Spleen (tissue), 11 donors: ENCODE measurements around the gene PPP1R16B. TPM values are rescaled to one million over a fixed set of nuclear protein-coding genes. Genes with fewer than 3 reads are reported as not detected.

Experiments
- DNase-seq: peaks from one replicate; pipeline ENCODE4 v3.0.0-alpha.2; 2020
- H3K27ac ChIP-seq, 8 donors: fragments of 200-600 bp; sonication (generic) in 7 of 8; 1 replicate in 4 of 8; 2 replicates in 4 of 8; pipeline versions ENCODE4 v1.5.0 to v1.8.0; 2016 to 2021; ENCODE audit warnings: inconsistent platforms in 4 of 8, mild to moderate bottlenecking in 4 of 8, moderate library complexity in 1 of 8
- H3K27me3 ChIP-seq, 7 donors: fragments of 200-600 bp; sonication (generic) in 6 of 7; replicated peaks in 1 of 7; 1 replicate in 4 of 7; 2 replicates in 3 of 7; pipeline versions ENCODE4 v1.5.0 to v1.8.0; 2016 to 2021; ENCODE audit warnings: inconsistent platforms in 3 of 7, mild to moderate bottlenecking in 1 of 7
- H3K36me3 ChIP-seq, 6 donors: fragments of 200-600 bp; sonication (generic) in 5 of 6; 1 replicate in 4 of 6; 2 replicates in 2 of 6; pipeline versions ENCODE4 v1.5.0 to v1.8.0; 2016 to 2021; ENCODE audit warnings: inconsistent platforms in 2 of 6
- H3K4me1 ChIP-seq, 6 donors: fragments of 200-600 bp; sonication (generic) in 5 of 6; 1 replicate in 3 of 6; 2 replicates in 3 of 6; pipeline versions ENCODE4 v1.5.0 to v1.8.0; 2016 to 2021; ENCODE audit warnings: inconsistent platforms in 3 of 6
- H3K4me3 ChIP-seq, 8 donors: fragments of 200-600 bp; sonication (generic) in 7 of 8; 1 replicate in 4 of 8; 2 replicates in 4 of 8; pipeline versions ENCODE4 v1.5.0 to v1.8.0; 2016 to 2021; ENCODE audit warnings: inconsistent platforms in 4 of 8, mild to moderate bottlenecking in 4 of 8, moderate library complexity in 2 of 8
- H3K9me3 ChIP-seq, 8 donors: fragments of 200-600 bp; sonication (generic) in 7 of 8; 1 replicate in 4 of 8; 2 replicates in 4 of 8; pipeline versions ENCODE4 v1.5.0 to v1.8.0; 2016 to 2021; ENCODE audit warnings: inconsistent platforms in 4 of 8
- POLR2A ChIP-seq, 3 donors: fragments of 450-650 bp; IDR thresholded peaks; one replicate each; pipeline ENCODE4 v1.5.1; 2017; ENCODE audit warnings: antibody characterized with exemption in 3 of 3, mild to moderate bottlenecking in 1 of 3
- POLR2AphosphoS5 ChIP-seq, 3 donors: sonication (generic); formaldehyde crosslinking; IDR thresholded peaks; one replicate each; pipeline ENCODE4 v1.5.1; 2017; ENCODE audit warnings: antibody characterized with exemption in 3 of 3
- WGBS, 5 donors: extraction: QIAGEN DNeasy Blood & Tissue Kit in 3 of 5; methylation state at CpG; one replicate each; pipeline versions ENCODE4 v1.1.5 to v1.1.7; 2013 to 2018; 5-methylcytosine and 5-hydroxymethylcytosine counted together
- intact Hi-C: fragments of 100-400 bp; cut with DNase I; formaldehyde crosslinking; loops from one replicate; pipeline ENCODE4 v1.15.0; 2023; ENCODE audit warnings: low total_unique reads
- polyA plus RNA-seq, 3 donors: library from polyadenylated mRNA; stranded (reverse); fragments of 200-250 nt; gene quantifications; one replicate each; pipeline ENCODE4 v1.2.1, GENCODE V29; 2013
- total RNA-seq, 7 donors: library from RNA; depleted of rRNA in 3 of 7; stranded (reverse); fragments of >200 nt in 3 of 7; fragmentation: NEBNext Ultra II Directional in 4 of 7; extraction: Animal tissue kit (Norgen Biotek cat#: 25700) in 4 of 7; gene quantifications; one replicate each; pipeline versions ENCODE4 v1.1.0 to v1.2.1, GENCODE V29; 2016 to 2021
- TF ChIP-seq, protein P1 (sequence below), 11 experiments: fragments of 200-600 bp in 7 of 11; fragments of 450-650 bp in 4 of 11; sonication (generic) in 4 of 11; IDR thresholded peaks in 8 of 11; conservative IDR thresholded peaks in 3 of 11; 1 replicate in 7 of 11; 2 replicates in 4 of 11; pipeline versions ENCODE4 v1.4.0 to v1.8.0; 2016 to 2021; ENCODE audit warnings: antibody characterized with exemption in 11 of 11, inconsistent platforms in 4 of 11, mild to moderate bottlenecking in 1 of 11
- donor health status: healthy with polysubstance abuse.
- donor health status: DM: no; HTN: no; CAD: no; lungs with moderate emphysema.
- donor health status: DM: no; HTN: no; CAD: no.
- donor health status: Bipolar disorder and iron deficiency.
- donor health status: healthy.
- donor health status: DM: no; HTN: no; CAD: no.
- donor health status: DM: yes; HTN: yes; CAD: no.

Gene PPP1R16B
- total and polyA plus RNA-seq, 10 donors: 16.0 to 66.0 (median 43.1) TPM

DNA sequence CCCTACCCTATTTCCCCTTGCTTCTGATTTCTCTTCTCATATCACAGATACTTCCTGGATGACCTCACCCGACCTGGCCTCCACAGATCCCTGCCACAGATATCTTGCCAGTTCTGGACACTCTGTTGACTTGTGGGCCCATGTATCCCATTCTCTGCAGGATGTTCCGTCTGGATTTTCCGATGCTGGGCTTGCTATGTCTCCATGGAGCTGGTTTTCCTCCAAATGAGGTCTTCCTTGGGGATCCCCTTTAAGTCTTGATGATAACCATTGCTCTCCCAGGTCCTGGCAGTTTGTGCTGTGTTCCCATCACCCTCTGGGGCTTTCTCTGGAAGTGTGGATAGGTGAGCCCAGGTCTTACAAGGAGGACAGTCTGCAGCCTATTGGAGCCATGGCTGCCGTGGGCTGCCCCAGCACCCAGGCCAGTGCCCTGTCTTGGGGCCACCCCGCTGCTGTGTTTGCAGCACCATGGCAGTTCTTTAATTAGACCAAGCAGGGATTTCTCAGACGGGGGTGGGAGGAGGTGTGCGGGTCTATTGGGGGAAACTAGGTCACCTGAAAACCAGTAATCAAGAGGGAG lies 23.9 kb downstream of the PPP1R16B start:
- peaks cover 0 to 69% (median 8%) of the 10 kb centered on the region in 6 donors for H3K36me3 ChIP-seq
- no peak for DNase-seq

DNA sequence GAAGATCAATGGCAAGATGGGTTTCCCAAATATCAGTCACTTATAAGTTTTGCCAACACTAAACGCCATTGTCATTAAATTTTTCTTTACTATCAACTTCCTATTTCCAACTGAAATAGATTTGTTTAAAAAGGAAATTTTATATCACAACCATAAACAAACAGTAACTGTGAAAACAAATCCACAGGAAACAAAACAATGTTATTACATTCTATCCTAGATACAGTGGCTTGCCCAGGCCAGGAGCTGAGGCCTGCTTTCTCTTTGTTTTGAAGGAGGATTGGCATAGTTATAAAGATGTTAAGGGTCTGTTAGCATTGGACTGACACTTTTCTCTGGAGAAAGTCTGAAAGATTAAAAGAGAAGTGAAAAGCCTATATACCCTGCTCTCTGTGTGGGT lies 24.9 kb downstream of the PPP1R16B start:
- intact Hi-C loops: no loop called here
- DNase-seq: no peak
- Histone ChIP-seq H3K36me3 (peaks cover 0 to 62% (median 6%) of the 10 kb centered on the region in 6 donors), H3K27ac (peak overlapping the region in 1 of 8 donors; percentile 59), H3K4me3 (no peak overlapping the region), H3K4me1 (peaks cover 11 to 100% (median 69%) of the 10 kb centered on the region in 6 donors), H3K27me3 (no peaks in the 10 kb centered on the region), H3K9me3 (no peaks in the 10 kb centered on the region)
- 85 to 94% (median 88%) methylated on average over 1 of the region's 1 CpG for WGBS, 5 donors
- TF ChIP-seq, protein P1, sequence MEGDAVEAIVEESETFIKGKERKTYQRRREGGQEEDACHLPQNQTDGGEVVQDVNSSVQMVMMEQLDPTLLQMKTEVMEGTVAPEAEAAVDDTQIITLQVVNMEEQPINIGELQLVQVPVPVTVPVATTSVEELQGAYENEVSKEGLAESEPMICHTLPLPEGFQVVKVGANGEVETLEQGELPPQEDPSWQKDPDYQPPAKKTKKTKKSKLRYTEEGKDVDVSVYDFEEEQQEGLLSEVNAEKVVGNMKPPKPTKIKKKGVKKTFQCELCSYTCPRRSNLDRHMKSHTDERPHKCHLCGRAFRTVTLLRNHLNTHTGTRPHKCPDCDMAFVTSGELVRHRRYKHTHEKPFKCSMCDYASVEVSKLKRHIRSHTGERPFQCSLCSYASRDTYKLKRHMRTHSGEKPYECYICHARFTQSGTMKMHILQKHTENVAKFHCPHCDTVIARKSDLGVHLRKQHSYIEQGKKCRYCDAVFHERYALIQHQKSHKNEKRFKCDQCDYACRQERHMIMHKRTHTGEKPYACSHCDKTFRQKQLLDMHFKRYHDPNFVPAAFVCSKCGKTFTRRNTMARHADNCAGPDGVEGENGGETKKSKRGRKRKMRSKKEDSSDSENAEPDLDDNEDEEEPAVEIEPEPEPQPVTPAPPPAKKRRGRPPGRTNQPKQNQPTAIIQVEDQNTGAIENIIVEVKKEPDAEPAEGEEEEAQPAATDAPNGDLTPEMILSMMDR (IDR thresholded peaks at IDR 0.05 in 8 of 11, conservative IDR thresholded peaks at IDR 0.05 in 3 of 11): no peak
- TF ChIP-seq POLR2AphosphoS5 (IDR thresholded peaks at IDR 0.05) (no peak), POLR2A (IDR thresholded peaks at IDR 0.05) (no peak)

More for the DNA sequence above, 23.9 kb downstream of the PPP1R16B start:
- Histone ChIP-seq H3K9me3 (no peaks in the 10 kb centered on the region), H3K27ac (peak overlapping the region in 4 of 8 donors; percentile 22 to 59 (median 42)), H3K4me3 (no peak overlapping the region), H3K4me1 (peaks cover 13 to 100% (median 71%) of the 10 kb centered on the region in 6 donors), H3K27me3 (no peaks in the 10 kb centered on the region)
- 73 to 88% (median 81%) methylated on average over 7 of the region's 7 CpGs for WGBS, 5 donors
- TF ChIP-seq, protein P1 (IDR thresholded peaks at IDR 0.05 in 8 of 11, conservative IDR thresholded peaks at IDR 0.05 in 3 of 11): no peak
- TF ChIP-seq POLR2A (IDR thresholded peaks at IDR 0.05) (no peak), POLR2AphosphoS5 (IDR thresholded peaks at IDR 0.05) (no peak)
- intact Hi-C loops: no loop called here

DNA sequence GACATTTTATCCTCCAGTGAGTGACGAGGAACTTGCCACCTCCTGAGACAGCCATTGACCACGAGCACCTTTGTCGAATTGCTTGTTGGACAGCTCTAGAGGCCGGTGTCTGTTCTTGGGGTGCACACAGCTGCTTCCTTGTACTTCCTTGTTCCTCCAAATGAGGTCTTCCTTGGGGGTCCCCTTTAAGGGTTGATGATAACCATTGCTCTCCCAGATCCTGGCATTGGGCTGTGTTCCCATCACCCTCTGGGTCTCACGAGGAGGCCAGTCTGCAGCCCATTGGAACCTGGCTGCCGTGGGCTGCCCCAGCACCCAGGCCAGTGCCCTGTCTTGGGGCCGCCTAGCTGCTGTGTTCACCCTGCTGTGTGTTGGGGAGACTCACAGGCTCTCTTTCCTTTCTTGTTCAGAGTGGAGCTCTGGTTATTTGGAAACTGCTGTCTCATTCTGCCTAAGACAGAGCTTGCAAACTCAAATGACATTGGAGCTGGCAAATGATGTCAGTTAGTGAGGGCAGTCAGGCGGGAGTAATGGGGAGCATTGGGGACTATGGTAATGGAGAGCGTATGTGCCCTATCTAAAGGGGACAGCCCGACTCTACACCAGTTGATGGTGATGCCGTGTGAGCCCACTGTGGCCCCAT lies 25.7 kb downstream of the PPP1R16B start:
- WGBS, 5 donors: 89 to 93% (median 92%) methylated on average over 11 of the region's 11 CpGs
- H3K4me3 ChIP-seq: no peak overlapping the region
- DNase-seq: no peak
- no peaks in the 10 kb centered on the region for H3K9me3 ChIP-seq
- TF ChIP-seq, protein P1 (IDR thresholded peaks at IDR 0.05 in 8 of 11, conservative IDR thresholded peaks at IDR 0.05 in 3 of 11): no peak
- peak in 1 of 3 donors; percentile 24 for TF ChIP-seq POLR2AphosphoS5 (IDR thresholded peaks at IDR 0.05)
- TF ChIP-seq POLR2A (IDR thresholded peaks at IDR 0.05): no peak
- peak overlapping the region in 1 of 8 donors; percentile 41 for H3K27ac ChIP-seq
- H3K4me1 ChIP-seq: peaks cover 7 to 100% (median 61%) of the 10 kb centered on the region in 6 donors
- intact Hi-C loops: no loop called here
- no peaks in the 10 kb centered on the region for H3K27me3 ChIP-seq
- H3K36me3 ChIP-seq: peaks cover 0 to 62% (median 13%) of the 10 kb centered on the region in 6 donors

DNA sequence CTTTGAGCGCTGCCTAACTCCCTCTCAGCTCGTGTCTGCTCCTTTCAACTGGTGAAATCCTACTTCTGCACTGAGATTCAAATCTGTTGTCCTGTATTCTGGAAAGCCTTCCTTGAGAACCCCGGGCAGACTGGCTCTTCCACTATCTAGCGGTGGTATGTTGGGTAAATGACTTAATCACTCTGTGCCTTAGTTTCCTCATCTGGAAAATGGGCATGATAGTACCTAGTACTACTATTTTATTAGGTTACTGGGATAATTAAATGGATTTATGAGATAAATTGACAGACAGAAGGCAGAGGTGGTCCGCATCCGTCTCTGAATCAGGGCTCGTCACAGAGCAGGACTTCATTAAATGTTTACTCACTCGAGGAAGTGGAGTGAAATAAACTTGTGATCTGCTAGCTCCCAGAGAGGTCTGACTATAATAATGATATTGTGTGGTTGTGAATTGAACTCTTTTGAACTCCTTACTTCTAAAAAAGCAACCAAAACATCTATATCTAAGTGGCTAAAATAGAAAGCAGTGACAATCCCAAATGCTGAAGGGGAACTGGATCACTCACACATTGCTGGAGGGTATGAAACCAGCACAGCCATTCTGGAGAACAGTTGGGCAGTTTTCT lies 26.6 kb downstream of the PPP1R16B start:
- peaks cover 0 to 64% (median 21%) of the 10 kb centered on the region in 6 donors for H3K36me3 ChIP-seq
- intact Hi-C loops: no loop called here
- TF ChIP-seq, protein P1 (IDR thresholded peaks at IDR 0.05 in 8 of 11, conservative IDR thresholded peaks at IDR 0.05 in 3 of 11): no peak
- TF ChIP-seq POLR2AphosphoS5 (IDR thresholded peaks at IDR 0.05) (no peak), POLR2A (IDR thresholded peaks at IDR 0.05) (no peak)
- peaks cover 7 to 100% (median 59%) of the 10 kb centered on the region in 6 donors for H3K4me1 ChIP-seq
- no peak for DNase-seq
- no peaks in the 10 kb centered on the region for H3K9me3 ChIP-seq
- 86 to 93% (median 90%) methylated on average over 8 of the region's 8 CpGs for WGBS, 5 donors
- no peak overlapping the region for H3K4me3 ChIP-seq
- no peaks in the 10 kb centered on the region for H3K27me3 ChIP-seq
- peak overlapping the region in 1 of 8 donors; percentile 41 for H3K27ac ChIP-seq
